K562 (cell line): ENCODE results near the gene JUN. TPM values are rescaled to one million over a fixed set of nuclear protein-coding genes. Genes with fewer than 3 reads are reported as not detected.

Source experiments
- CLOCK ChIP-seq: fragments of 250-450 bp; sonication (Bioruptor Pico); IDR thresholded peaks from 2 replicates; pipeline ENCODE4 v1.4.0; 2020; ENCODE audit warnings: mild to moderate bottlenecking, moderate library complexity, borderline replicate concordance
- CTBP1 ChIP-seq: fragments of 450-650 bp; IDR thresholded peaks from 2 replicates; pipeline ENCODE4 v1.6.1; 2016; ENCODE audit warnings: borderline replicate concordance
- FOS ChIP-seq: IDR thresholded peaks from 3 replicates; pipeline ENCODE4 v1.6.1; 2011; ENCODE audit not compliant: insufficient read length; ENCODE audit errors: extremely low read depth
- HBP1 ChIP-seq: fragments of 450-650 bp; formaldehyde crosslinking; IDR thresholded peaks from 2 replicates; pipeline ENCODE4 v1.4.0; 2022; ENCODE audit warnings: missing genetic modification characterization
- SREBF1 ChIP-seq: fragments of 150-350 bp; IDR thresholded peaks from 2 replicates; pipeline ENCODE4 v1.6.1; 2014; ENCODE audit warnings: antibody characterized with exemption, low read depth, low read length, borderline replicate concordance
- TAF9B ChIP-seq: fragments of 450-650 bp; IDR thresholded peaks from 2 replicates; pipeline ENCODE4 v1.6.1; 2018; ENCODE audit warnings: mild to moderate bottlenecking; ENCODE audit not compliant: partially characterized antibody
- ZNF609 ChIP-seq: sonication (generic); formaldehyde crosslinking; IDR thresholded peaks from 2 replicates; pipeline ENCODE4 v1.8.1; 2023; ENCODE audit warnings: missing genetic modification reagents, mild to moderate bottlenecking, borderline replicate concordance
- ZNF780A ChIP-seq: fragments of 250-450 bp; sonication (Bioruptor Pico); IDR thresholded peaks from 2 replicates; pipeline ENCODE4 v1.5.0; 2021; ENCODE audit warnings: mild to moderate bottlenecking
- polyA plus RNA-seq, 8 experiments: library from polyadenylated mRNA; depleted of rRNA in 4 of 8; stranded (reverse) in 5 of 8; unstranded in 3 of 8; fragments of >200 nt; fragmentation: Nextera tagmentation in 2 of 8; fragmentation: Illumina TruSeq in 1 of 8; extraction: Ambion mirVana in 2 of 8; extraction: Trizol in 1 of 8; gene quantifications; 2 replicates each; pipeline versions ENCODE4 v1.2.1 to v1.2.3, GENCODE V29; 2011 to 2014; ENCODE audit warnings: inconsistent platforms in 1 of 8, missing spikeins in 1 of 8
- total RNA-seq, 7 experiments: library from RNA; depleted of rRNA in 6 of 7; stranded (reverse); fragments of >200 nt in 6 of 7; fragmentation: Illumina TruSeq in 2 of 7; extraction: Trizol in 2 of 7; gene quantifications; 2 replicates each; pipeline versions ENCODE4 v1.2.1 to v1.2.3, GENCODE V29; 2011 to 2021; ENCODE audit warnings: low replicate concordance in 1 of 7

Gene JUN
- total and polyA plus RNA-seq, 9 of the 15 experiments (the other 6 are each of a cell fraction or from before 2014, with no cell fraction given), result 0.32 to 23.4 (median 4.0) TPM

- no peak for TF ChIP-seq ZNF609
- no peak for TF ChIP-seq ZNF780A (CRISPR knock-in tag)
- TF ChIP-seq CTBP1, result no peak
- no peak for TF ChIP-seq TAF9B
- no peak for TF ChIP-seq FOS
- TF ChIP-seq SREBF1, result no peak
- TF ChIP-seq HBP1 (CRISPR knock-in tag), result no peak
- TF ChIP-seq CLOCK (CRISPR knock-in tag), result no peak
These were observed 506 bp downstream of the JUN start (continued) for GRCh38 chr1:58783090-58783992.
